ENCODE data around the gene FOXP1. TPM values are rescaled to one million over a fixed set of nuclear protein-coding genes. Genes with fewer than 3 reads are reported as not detected.

Gene FOXP1
- total RNA-seq, 1 donor from 2014 or later, result 71.3 TPM

GRCh38 chr3:71033681-71034220 lies 549.8 kb downstream of the FOXP1 start:
- Mint-ChIP-seq H3K4me3 (ENCODE audit: unreplicated experiment) (no peak overlapping the region), H3K4me1 (ENCODE audit: unreplicated experiment) (peaks cover 21% of the 10 kb centered on the region), H3K36me3 (ENCODE audit: low read depth, unreplicated experiment) (peaks cover 16% of the 10 kb centered on the region), H3K27me3 (ENCODE audit: unreplicated experiment) (peaks cover 5% of the 10 kb centered on the region), H3K27ac (ENCODE audit: unreplicated experiment) (no peak overlapping the region), H3K9me3 (ENCODE audit: unreplicated experiment) (no peaks in the 10 kb centered on the region)
- no peak for TF ChIP-seq CTCF (IDR thresholded peaks at IDR 0.05; ENCODE audit: unreplicated experiment)
- no peak for DNase-seq (ENCODE audit: low spot score)

DNA sequence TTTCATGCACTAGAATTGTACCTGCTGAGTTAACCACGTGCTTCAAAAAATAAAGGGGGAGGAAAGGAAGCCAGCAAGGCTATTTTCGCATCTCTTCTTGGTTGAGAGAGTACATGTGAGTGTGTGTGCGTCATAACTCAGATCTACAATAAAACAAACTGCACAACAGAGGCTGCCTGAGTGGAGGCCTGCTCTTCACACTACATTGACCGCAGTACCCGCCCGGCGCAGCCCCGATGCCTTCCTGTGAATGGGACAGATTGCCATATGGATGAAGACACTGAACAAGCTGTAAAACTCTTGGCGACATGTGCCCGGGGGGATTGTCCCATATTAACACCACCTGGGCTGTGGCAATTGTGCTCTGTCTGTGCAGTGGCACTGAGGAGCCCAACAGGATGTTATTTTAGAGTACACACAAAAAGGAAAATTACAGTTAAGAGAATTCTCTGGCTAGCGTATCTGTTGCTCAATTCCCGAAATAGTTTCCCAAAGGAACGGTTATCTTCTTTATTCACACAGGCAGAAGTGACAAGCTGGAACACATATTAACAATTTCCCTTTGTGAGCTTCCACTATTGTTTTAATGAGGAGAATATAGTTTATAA lies 551.5 kb downstream of the FOXP1 start:
- no peak for DNase-seq (ENCODE audit: low spot score)
- H3K4me1 Mint-ChIP-seq (ENCODE audit: unreplicated experiment), result peaks cover 21% of the 10 kb centered on the region
- H3K36me3 Mint-ChIP-seq (ENCODE audit: low read depth, unreplicated experiment), result peaks cover 9% of the 10 kb centered on the region
- H3K27me3 Mint-ChIP-seq (ENCODE audit: unreplicated experiment), result peaks cover 6% of the 10 kb centered on the region
- TF ChIP-seq CTCF (IDR thresholded peaks at IDR 0.05; ENCODE audit: unreplicated experiment), result no peak
- no peaks in the 10 kb centered on the region for H3K9me3 Mint-ChIP-seq (ENCODE audit: unreplicated experiment)
- H3K4me3 Mint-ChIP-seq (ENCODE audit: unreplicated experiment), result no peak overlapping the region
- H3K27ac Mint-ChIP-seq (ENCODE audit: unreplicated experiment), result peak overlapping the region; percentile 15

GRCh38 chr3:71031181-71031580 lies 552.3 kb downstream of the FOXP1 start:
- Mint-ChIP-seq H3K4me3 (ENCODE audit: unreplicated experiment) (no peak overlapping the region), H3K36me3 (ENCODE audit: low read depth, unreplicated experiment) (peaks cover 9% of the 10 kb centered on the region), H3K27ac (ENCODE audit: unreplicated experiment) (peak overlapping the region; percentile 37), H3K4me1 (ENCODE audit: unreplicated experiment) (peaks cover 21% of the 10 kb centered on the region), H3K27me3 (ENCODE audit: unreplicated experiment) (peaks cover 6% of the 10 kb centered on the region), H3K9me3 (ENCODE audit: unreplicated experiment) (no peaks in the 10 kb centered on the region)
- TF ChIP-seq CTCF (IDR thresholded peaks at IDR 0.05; ENCODE audit: unreplicated experiment), result no peak
- DNase-seq (ENCODE audit: low spot score), result no peak

DNA sequence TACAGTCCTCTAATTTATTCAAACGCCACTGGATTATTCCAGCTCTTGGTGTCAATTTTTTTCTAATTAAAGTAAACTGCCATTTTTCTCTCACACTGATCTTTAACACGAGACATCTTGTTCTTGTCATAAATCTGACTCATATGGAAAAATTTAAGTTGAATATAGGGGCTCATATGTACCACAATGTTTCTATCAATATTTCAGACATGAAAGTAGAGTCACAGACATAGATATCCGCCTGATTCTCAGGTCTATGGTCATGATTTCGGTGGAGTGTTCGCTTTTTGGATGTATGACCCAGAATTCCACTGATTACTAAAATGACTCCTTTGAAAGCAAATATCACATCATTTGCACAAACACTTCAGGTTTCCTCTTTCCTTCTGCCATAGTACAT lies 552.8 kb downstream of the FOXP1 start:
- Mint-ChIP-seq H3K4me1 (ENCODE audit: unreplicated experiment) (peaks cover 21% of the 10 kb centered on the region), H3K4me3 (ENCODE audit: unreplicated experiment) (no peak overlapping the region), H3K27ac (ENCODE audit: unreplicated experiment) (peak overlapping the region; percentile 7), H3K36me3 (ENCODE audit: low read depth, unreplicated experiment) (peaks cover 9% of the 10 kb centered on the region), H3K27me3 (ENCODE audit: unreplicated experiment) (peaks cover 6% of the 10 kb centered on the region), H3K9me3 (ENCODE audit: unreplicated experiment) (no peaks in the 10 kb centered on the region)
- no peak for TF ChIP-seq CTCF (IDR thresholded peaks at IDR 0.05; ENCODE audit: unreplicated experiment)
- no peak for DNase-seq (ENCODE audit: low spot score)

- DNase-seq (ENCODE audit: low spot score), result no peak
- no peaks in the 10 kb centered on the region for H3K9me3 Mint-ChIP-seq (ENCODE audit: unreplicated experiment)
- peaks cover 6% of the 10 kb centered on the region for H3K27me3 Mint-ChIP-seq (ENCODE audit: unreplicated experiment)
- no peak overlapping the region for H3K4me3 Mint-ChIP-seq (ENCODE audit: unreplicated experiment)
- H3K36me3 Mint-ChIP-seq (ENCODE audit: low read depth, unreplicated experiment), result peaks cover 9% of the 10 kb centered on the region
- no peak overlapping the region for H3K27ac Mint-ChIP-seq (ENCODE audit: unreplicated experiment)
- no peak for TF ChIP-seq CTCF (IDR thresholded peaks at IDR 0.05; ENCODE audit: unreplicated experiment)
- H3K4me1 Mint-ChIP-seq (ENCODE audit: unreplicated experiment), result peaks cover 21% of the 10 kb centered on the region
Observed at GRCh38 chr3:71029770-71030169, 553.8 kb downstream of the FOXP1 start.
